HG03439 (cell line): ENCODE results near the gene KCNQ2.

Experiments
- ATAC-seq: cut with Tn5 transposase; IDR thresholded peaks from one replicate; pipeline ENCODE4 v1.9.1; 2021; ENCODE audit warnings: mild to moderate bottlenecking, moderate library complexity; ENCODE audit not compliant: unreplicated experiment

The KCNQ2 gene

GRCh38 chr20:63472862-63473390 is 471 bp upstream of the KCNQ2 start:
- no peak for ATAC-seq

GRCh38 chr20:63471717-63471980 is 806 bp downstream of the KCNQ2 start:
- ATAC-seq, result no peak

GRCh38 chr20:63471002-63471716 is 1.3 kb downstream of the KCNQ2 start:
- ATAC-seq, result no peak

- no peak for ATAC-seq
Observed at GRCh38 chr20:63470410-63470809, 2.0 kb downstream of the KCNQ2 start.

DNA sequence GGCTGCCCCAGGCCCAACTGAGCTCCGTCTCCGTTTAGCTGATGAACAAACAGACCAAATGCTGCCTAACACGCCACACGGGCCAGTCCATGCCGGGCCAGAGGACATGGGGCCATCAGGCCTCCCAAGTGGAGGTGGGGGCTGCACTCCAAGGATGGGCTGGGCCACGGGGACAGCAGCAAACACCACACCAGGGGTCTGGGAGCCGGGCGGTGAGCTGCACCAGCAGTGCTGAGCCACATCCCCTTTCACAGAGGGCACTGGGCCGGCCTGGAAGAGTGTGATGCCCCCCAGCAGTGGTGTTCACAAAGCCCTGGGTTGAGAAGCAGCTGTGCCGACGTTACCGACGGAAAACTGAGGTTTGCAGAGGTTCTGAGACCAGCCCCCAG is 2.7 kb downstream of the KCNQ2 start:
- ATAC-seq, result no peak

DNA sequence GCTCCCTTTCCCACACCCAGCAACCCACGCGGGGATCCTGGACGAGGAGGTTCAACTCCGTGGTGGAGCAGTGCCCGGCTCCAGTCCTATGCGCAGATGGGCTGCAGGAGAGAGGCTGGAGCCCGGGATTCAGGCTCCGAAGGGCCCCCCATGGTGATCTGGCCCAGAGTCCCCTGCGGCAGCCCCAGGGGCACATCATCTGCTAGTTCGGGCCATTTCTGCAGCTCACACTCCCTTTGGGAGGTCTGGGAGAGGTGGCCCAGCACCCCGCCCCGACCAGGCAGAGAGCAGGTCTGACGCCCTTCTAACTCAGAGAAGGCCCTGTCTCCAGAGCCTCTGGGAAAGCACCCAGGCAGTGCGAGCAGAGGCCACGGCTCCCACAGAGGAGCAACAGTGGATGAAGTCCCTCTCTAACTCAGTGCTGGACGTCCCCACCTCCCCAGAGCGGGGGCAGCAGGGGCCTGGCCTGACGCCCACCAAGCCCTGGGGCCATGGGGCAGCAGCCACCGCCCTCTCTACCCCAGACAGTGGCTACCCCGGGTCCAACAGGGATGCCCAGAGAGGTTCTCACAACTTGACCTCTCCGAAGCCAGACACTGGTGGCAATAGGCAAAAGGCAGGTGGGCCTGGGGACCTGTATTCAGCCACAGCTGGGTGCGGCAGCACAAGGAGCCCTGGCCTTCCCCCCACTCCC is 3.3 kb downstream of the KCNQ2 start:
- no peak for ATAC-seq

GRCh38 chr20:63468421-63468820 is 4.0 kb downstream of the KCNQ2 start:
- no peak for ATAC-seq

GRCh38 chr20:63467294-63468083 is 5.0 kb downstream of the KCNQ2 start:
- ATAC-seq, result no peak

DNA sequence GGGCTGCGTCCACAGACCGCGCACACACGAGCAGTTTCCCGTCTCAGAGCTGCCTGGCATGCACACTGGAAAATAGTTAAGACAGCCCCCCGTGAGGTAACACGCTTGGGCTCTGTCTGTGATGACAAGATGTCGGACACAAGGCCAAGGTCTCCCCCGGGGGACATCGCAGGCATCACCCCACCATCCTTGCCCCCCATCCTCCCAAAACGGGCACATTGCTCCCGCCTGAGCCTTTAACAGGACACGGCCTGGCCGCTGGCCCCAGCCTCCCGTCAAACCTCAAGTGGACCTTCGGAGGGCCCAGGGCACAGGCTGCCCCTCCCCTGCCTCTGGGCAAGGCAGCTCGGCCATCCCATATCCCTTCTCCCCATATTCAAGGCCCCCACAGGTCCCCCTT is 5.6 kb downstream of the KCNQ2 start:
- ATAC-seq, result no peak

DNA sequence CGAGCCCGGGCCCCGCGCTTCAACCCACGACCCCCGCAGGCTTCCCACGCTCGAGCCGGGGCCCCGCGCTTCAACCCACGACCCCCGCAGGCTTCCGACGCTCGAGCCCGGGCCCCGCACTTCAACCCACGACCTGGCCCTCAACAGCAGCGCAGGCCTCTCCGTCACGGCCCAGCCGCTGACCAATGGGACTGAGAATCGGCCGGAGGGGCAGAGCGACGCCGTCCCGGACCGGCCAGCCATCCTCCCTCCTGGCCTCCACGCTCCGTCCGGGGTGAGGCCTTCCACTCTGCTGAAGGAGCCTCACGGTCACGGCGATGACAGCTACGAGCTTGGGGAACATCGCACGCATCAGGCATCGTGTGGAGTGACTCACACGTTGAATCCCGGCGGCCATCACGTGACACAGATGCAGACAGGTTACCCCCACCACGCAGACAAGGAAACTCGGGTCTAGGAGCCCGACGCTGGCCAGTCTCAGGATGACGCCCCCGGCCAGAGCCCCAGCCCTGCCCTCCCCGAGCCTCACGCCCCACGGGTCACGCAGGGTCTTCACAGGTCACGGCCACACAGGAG is 6.1 kb downstream of the KCNQ2 start:
- ATAC-seq, result no peak

GRCh38 chr20:63465380-63466249 is 6.8 kb downstream of the KCNQ2 start:
- ATAC-seq, result no peak

- ATAC-seq, result no peak
Observed at GRCh38 chr20:63464289-63464635, 8.2 kb downstream of the KCNQ2 start.

DNA sequence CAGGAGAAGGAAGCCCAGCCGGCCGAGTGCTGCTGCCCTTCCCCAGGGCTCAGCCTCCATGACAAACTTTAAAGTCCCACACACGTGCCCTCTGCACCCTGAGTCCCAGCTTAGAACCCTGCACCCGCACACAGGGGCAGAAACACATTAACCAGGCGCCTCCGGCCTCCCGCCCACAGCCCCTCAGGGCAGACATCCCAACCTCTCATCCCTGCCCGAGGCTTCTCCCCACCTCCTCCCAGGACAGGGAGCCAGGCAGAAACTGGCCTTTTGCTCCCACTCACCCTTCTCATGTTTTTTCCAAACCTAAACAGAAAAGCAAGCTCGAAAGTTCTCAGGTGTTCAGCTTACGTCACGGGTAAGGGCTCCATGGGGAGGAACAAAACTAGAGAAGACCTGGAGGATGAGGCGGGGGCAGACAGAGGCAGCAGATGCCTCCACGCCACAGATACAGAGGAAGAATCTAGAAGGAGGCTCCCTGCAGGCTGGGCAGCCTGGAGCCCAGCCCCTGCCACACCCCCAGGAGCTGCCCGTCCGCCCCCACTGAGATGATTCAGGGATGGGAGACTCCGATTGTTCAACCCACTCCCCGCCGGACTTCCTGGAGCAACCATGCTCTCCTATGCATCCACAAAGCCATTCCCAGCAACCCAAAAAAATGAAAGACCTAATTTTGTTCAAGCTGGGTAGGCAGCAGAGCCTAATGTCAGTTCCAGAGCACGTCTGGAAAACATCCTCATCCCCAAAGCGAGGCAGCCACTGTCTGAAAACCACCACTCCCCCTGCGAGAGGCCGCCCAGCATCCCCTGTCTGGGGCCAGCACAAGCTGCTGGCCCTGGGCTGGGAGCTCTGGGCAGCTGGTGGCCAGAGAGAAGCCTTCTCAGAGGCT is 8.8 kb downstream of the KCNQ2 start:
- no peak for ATAC-seq

GRCh38 chr20:63462244-63462643 is 10.2 kb downstream of the KCNQ2 start:
- no peak for ATAC-seq

DNA sequence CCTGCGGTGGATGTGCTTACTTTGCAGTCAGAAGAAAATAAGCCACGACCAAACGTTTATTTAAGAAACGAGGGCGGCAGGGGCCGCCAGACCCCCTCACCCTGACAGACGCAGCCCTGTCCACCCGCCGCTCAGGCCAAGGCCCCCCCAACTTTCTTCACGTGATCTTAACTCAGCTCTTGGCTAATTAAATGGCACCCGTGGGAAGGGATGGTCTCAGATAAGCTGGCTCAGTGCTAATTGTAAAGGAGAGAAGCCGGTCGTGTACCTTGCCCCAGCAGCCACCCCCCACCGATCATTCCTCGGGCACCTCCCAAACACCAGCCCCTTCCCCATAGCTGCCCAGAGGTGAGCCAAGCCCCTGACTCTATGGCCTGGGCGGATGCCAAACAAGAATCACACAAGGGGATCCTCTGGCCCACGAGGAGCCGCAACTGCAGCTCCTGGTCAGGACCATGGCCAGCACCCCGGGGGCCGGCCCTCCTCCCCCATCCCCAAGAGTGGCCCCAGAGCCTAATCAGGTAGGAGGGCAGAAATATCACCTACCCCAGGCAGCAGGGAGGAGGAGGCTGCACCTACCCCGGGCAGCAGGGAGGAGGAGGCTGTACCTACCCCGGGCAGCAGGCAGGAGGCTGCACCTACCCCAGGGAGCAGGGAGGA is 11.2 kb downstream of the KCNQ2 start:
- ATAC-seq, result no peak

GRCh38 chr20:63459070-63459380 is 13.4 kb downstream of the KCNQ2 start:
- no peak for ATAC-seq

DNA sequence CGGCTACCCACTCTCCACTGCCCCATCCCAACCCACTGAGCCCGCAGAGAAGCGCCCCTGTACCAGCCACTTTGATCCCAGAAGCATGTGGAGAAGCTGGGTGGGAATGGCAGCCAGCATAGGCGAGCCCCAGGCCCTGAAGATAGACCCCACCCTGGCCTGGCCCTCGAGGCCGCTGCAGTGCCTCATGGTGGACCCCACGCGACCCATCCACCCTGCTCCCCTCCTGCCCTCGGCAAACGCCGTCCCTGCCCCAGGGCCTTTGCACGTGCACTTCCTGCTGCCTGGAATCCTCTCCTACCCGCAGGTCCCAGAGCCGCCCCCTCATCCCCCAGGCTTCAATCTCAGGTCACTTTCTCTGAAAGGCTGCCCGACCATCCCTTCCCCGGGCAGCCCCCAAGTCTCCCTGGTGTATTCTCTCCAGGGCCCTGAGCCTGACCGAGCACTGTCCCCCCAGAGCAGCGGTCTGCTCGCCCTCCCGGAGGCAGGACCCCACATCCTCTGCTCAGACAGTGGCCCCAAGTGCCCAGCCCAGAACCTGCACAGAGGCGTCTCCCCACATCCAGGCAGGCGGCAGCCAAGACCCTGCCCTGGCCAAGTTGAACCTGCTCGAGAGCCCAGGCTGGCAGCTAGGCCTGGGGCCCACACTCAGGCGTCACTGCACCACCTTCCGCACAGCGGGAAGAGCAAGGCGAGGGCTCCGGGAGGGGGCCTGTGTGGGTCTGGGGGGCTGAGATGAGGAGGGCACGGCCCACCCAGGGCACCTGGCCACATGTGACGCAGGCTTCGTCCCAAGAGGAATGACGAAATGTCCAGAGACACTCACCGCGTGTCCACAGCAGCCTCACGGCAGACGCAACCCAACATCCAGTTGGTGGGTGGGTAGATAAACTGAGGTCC is 14.0 kb downstream of the KCNQ2 start:
- no peak for ATAC-seq

DNA sequence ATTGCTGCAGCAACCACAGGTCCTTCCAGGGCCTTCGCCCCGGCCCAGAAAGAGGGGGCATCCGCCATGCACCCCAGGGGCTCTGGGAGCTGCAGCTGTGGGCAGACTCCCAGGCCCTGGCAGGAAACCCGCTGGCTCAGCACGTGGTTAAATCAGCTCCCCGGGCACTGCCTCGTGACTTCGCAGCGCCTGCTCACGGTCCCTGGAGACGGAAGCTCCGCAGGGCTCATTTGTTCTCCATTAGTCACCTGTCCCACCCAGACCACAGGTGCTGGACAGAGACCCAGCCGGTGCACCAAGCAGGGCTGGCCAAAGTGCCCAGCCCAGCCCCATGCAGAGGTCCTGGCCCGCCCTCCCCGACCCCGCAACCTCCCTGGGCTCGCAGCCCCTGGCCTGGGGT is 14.7 kb downstream of the KCNQ2 start:
- no peak for ATAC-seq
